HepG2 (cell line): ENCODE results near the gene POU3F1. TPM values are rescaled to one million over a fixed set of nuclear protein-coding genes. Genes with fewer than 3 reads are reported as not detected.

Source experiments
- ATAC-seq: fragments of 200-7000 bp; cut with Tn5 transposase; 3 replicates; pipeline ENCODE4 v1.9.1; 2020; ENCODE audit warnings: mild to moderate bottlenecking, moderate library complexity
- BruUV-seq: library from RNA; stranded (reverse); fragments of 400-500 nt; replicated peaks from 2 replicates; lab custom pipeline; 2021; lab: Mats Ljungman, UMichigan
- CTCF ChIA-PET: fragments of 300-600 bp; formaldehyde crosslinking; extraction: SDS; loops from one replicate; lab custom pipeline; 2021; ENCODE audit warnings: low total read pairs, inconsistent platforms, low intra/inter-chr PET ratio; lab: Yijun Ruan, JAX
- POLR2A ChIA-PET: fragments of 350-600 bp; sonication (Branson Sonifier 250); formaldehyde crosslinking; loops from one replicate; lab custom pipeline; 2020; ENCODE audit warnings: antibody characterized with exemption, inconsistent platforms; lab: Yijun Ruan, JAX
- DNase-seq: peaks from one replicate; pipeline ENCODE4 v3.0.0-alpha.2; 2015; ENCODE audit warnings: low spot score
- FAIRE-seq: peaks from 3 replicates; lab custom pipeline; 2011; peaks lifted over from hg19 to GRCh38; lab: Jason Lieb, UNC
- H2AFZ ChIP-seq: one replicate; pipeline ENCODE4 v1.6.1; 2011; ENCODE audit warnings: low read length, inconsistent platforms
- H3K27ac ChIP-seq: fragments of 300-600 bp; 3 replicates; pipeline ENCODE4 v1.8.0; 2011; ENCODE audit warnings: mixed run types, mild to moderate bottlenecking, mixed read lengths, low read length, inconsistent platforms; ENCODE audit not compliant: insufficient read depth; ENCODE audit errors: extremely low read length
- H3K27me3 ChIP-seq, 2 experiments: fragments of 200-600 bp in 1 of 2; 2 replicates in 1 of 2; 3 replicates in 1 of 2; pipeline versions ENCODE4 v1.6.0 to v1.8.0; 2011; ENCODE audit warnings: low read length in 2 of 2, mild to moderate bottlenecking in 2 of 2, moderate library complexity in 2 of 2, inconsistent platforms in 1 of 2; ENCODE audit not compliant: insufficient read depth in 2 of 2, control insufficient read depth in 1 of 2
- H3K36me3 ChIP-seq, 2 experiments: fragments of 200-600 bp in 1 of 2; replicated peaks in 1 of 2; 2 replicates in 1 of 2; 3 replicates in 1 of 2; pipeline versions ENCODE4 v1.5.1 to v1.8.0; 2011; ENCODE audit warnings: low read length in 2 of 2, inconsistent platforms in 1 of 2; ENCODE audit not compliant: insufficient read depth in 2 of 2, control insufficient read depth in 1 of 2
- H3K4me1 ChIP-seq: 2 replicates; pipeline ENCODE4 v1.5.1; 2012; ENCODE audit warnings: low read length, inconsistent platforms; ENCODE audit not compliant: insufficient read depth
- H3K4me2 ChIP-seq: 2 replicates; pipeline ENCODE4 v1.6.0; 2011; ENCODE audit warnings: low read depth, low read length, inconsistent platforms
- H3K4me3 ChIP-seq, 3 experiments: fragments of 200-600 bp in 1 of 3; sonication (generic), shearing (Covaris generic) in 1 of 3; replicated peaks in 1 of 3; 2 replicates each; pipeline ENCODE4 v1.5.1; 2011 to 2016; ENCODE audit warnings: low read length in 3 of 3, inconsistent platforms in 2 of 3, low read depth in 2 of 3, mild to moderate bottlenecking in 2 of 3, control low read depth in 1 of 3, mixed read lengths in 1 of 3; ENCODE audit not compliant: insufficient read depth in 1 of 3
- H3K79me2 ChIP-seq: one replicate; pipeline ENCODE4 v1.6.1; 2011; ENCODE audit warnings: low read length, inconsistent platforms; ENCODE audit not compliant: insufficient read depth
- H3K9ac ChIP-seq: 2 replicates; pipeline ENCODE4 v1.6.0; 2011; ENCODE audit warnings: mild to moderate bottlenecking, low read depth, low read length, inconsistent platforms; ENCODE audit not compliant: insufficient read depth
- H3K9me3 ChIP-seq: 2 replicates; pipeline ENCODE4 v1.5.1; 2012; ENCODE audit warnings: mild to moderate bottlenecking, low read length
- H4K20me1 ChIP-seq: 2 replicates; pipeline ENCODE4 v1.6.0; 2011; ENCODE audit warnings: inconsistent platforms, mild to moderate bottlenecking, low read length, moderate library complexity; ENCODE audit not compliant: insufficient read depth
- WGBS: methylation state at CpG from one replicate; pipeline ENCODE4 v1.1.6; 2017; ENCODE audit warnings: low lambda C conversion rate; 5-methylcytosine and 5-hydroxymethylcytosine counted together
- in situ Hi-C: cut with HindIII; loops from 2 replicates; pipeline ENCODE4 v1.10.0; 2017; ENCODE audit warnings: low pct_unique_long_range_greater_than_20kb; ENCODE audit not compliant: extremely low pct_ligation_motif_present
- intact Hi-C: fragments of 100-400 bp; cut with micrococcal nuclease; formaldehyde crosslinking; loops from one replicate; pipeline ENCODE4 v1.10.0; 2022; ENCODE audit not compliant: unreplicated experiment
- polyA plus RNA-seq, 8 experiments: library from polyadenylated mRNA; depleted of rRNA in 3 of 8; stranded (reverse) in 7 of 8; unstranded in 1 of 8; fragments of >200 nt; fragmentation: Illumina TruSeq in 4 of 8; extraction: Trizol in 4 of 8; gene quantifications; 2 replicates each; pipeline versions ENCODE4 v1.2.1 to v1.2.3, GENCODE V29; 2011 to 2016; ENCODE audit warnings: low read depth in 4 of 8, missing spikeins in 1 of 8, mixed read lengths in 1 of 8; ENCODE audit not compliant: insufficient read depth in 1 of 8
- total RNA-seq, 5 experiments: library from RNA; depleted of rRNA; stranded (reverse); fragments of >200 nt; fragmentation: Illumina TruSeq; extraction: Trizol; gene quantifications; 2 replicates each; pipeline ENCODE4 v1.2.3, GENCODE V29; 2016; ENCODE audit warnings: low read depth in 1 of 5
- TF ChIP-seq, protein P1 (sequence below): IDR thresholded peaks from 2 replicates; pipeline ENCODE4 v1.6.1; 2016; ENCODE audit warnings: low read depth, missing genetic modification reagents, missing compliant biosample characterization
- TF ChIP-seq, protein P2 (sequence below): fragments of 450-650 bp; IDR thresholded peaks from 2 replicates; pipeline ENCODE4 v1.6.1; 2016

The POU3F1 gene
- total and polyA plus RNA-seq, 2 of the 13 experiments (the other 11 are each of a cell fraction or from before 2014, with no cell fraction given), result not detected

DNA sequence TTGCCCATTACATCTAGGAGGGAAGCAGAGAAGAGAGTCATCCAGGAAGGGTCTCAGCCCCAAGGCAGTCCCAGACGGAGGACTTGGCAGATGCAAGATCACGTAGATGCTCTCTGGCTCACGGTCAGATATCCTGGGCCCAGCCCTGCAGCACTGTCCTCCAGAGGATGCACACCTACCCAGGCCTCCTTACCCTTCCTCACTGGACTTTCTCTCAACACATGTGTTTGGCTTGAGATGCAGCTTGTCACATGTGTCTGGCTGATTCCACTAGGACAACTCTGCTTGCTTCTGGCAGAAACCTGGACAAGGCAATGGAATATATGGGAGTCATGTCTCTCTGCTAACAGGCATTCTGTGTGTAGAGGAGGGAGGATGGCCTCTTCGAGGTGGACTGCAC is 32.4 kb upstream of the POU3F1 start:
- no TSS peak for BruUV-seq
- no peaks in the 10 kb centered on the region for H4K20me1 ChIP-seq
- H3K9ac ChIP-seq, result no peak overlapping the region
- TF ChIP-seq, protein P1, sequence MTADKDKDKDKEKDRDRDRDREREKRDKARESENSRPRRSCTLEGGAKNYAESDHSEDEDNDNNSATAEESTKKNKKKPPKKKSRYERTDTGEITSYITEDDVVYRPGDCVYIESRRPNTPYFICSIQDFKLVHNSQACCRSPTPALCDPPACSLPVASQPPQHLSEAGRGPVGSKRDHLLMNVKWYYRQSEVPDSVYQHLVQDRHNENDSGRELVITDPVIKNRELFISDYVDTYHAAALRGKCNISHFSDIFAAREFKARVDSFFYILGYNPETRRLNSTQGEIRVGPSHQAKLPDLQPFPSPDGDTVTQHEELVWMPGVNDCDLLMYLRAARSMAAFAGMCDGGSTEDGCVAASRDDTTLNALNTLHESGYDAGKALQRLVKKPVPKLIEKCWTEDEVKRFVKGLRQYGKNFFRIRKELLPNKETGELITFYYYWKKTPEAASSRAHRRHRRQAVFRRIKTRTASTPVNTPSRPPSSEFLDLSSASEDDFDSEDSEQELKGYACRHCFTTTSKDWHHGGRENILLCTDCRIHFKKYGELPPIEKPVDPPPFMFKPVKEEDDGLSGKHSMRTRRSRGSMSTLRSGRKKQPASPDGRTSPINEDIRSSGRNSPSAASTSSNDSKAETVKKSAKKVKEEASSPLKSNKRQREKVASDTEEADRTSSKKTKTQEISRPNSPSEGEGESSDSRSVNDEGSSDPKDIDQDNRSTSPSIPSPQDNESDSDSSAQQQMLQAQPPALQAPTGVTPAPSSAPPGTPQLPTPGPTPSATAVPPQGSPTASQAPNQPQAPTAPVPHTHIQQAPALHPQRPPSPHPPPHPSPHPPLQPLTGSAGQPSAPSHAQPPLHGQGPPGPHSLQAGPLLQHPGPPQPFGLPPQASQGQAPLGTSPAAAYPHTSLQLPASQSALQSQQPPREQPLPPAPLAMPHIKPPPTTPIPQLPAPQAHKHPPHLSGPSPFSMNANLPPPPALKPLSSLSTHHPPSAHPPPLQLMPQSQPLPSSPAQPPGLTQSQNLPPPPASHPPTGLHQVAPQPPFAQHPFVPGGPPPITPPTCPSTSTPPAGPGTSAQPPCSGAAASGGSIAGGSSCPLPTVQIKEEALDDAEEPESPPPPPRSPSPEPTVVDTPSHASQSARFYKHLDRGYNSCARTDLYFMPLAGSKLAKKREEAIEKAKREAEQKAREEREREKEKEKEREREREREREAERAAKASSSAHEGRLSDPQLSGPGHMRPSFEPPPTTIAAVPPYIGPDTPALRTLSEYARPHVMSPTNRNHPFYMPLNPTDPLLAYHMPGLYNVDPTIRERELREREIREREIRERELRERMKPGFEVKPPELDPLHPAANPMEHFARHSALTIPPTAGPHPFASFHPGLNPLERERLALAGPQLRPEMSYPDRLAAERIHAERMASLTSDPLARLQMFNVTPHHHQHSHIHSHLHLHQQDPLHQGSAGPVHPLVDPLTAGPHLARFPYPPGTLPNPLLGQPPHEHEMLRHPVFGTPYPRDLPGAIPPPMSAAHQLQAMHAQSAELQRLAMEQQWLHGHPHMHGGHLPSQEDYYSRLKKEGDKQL, result no peak
- TF ChIP-seq, protein P2, sequence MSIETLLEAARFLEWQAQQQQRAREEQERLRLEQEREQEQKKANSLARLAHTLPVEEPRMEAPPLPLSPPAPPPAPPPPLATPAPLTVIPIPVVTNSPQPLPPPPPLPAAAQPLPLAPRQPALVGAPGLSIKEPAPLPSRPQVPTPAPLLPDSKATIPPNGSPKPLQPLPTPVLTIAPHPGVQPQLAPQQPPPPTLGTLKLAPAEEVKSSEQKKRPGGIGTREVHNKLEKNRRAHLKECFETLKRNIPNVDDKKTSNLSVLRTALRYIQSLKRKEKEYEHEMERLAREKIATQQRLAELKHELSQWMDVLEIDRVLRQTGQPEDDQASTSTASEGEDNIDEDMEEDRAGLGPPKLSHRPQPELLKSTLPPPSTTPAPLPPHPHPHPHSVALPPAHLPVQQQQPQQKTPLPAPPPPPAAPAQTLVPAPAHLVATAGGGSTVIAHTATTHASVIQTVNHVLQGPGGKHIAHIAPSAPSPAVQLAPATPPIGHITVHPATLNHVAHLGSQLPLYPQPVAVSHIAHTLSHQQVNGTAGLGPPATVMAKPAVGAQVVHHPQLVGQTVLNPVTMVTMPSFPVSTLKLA, result peak; percentile 85
- peaks cover 27% of the 10 kb centered on the region for H3K4me1 ChIP-seq
- no peaks in the 10 kb centered on the region for H3K27me3 ChIP-seq
- ChIA-PET POLR2A (no interaction called here), CTCF (no interaction called here)
- 13% methylated on average over 4 of the region's 4 CpGs for WGBS
- no peak overlapping the region for H3K27ac ChIP-seq
- DNase-seq (no peak), ATAC-seq (no peak), FAIRE-seq (no peak)
- no peaks in the 10 kb centered on the region for H3K9me3 ChIP-seq
- intact Hi-C loops, result no loop called here
- H3K79me2 ChIP-seq, result no peaks in the 10 kb centered on the region
- in situ Hi-C loops, result no loop called here
- no peaks in the 10 kb centered on the region for H3K36me3 ChIP-seq
- no peak overlapping the region for H3K4me3 ChIP-seq
- no peak overlapping the region for H2AFZ ChIP-seq
- no peak overlapping the region for H3K4me2 ChIP-seq
